OCI-LY3 (cell line): Measurements from ENCODE around the gene DIPK1A.

Experiments used
- EZH2phosphoT487 ChIP-seq: fragments of 200-600 bp; shearing (Covaris generic); IDR thresholded peaks from 2 replicates; pipeline ENCODE4 v1.6.1; 2018; ENCODE audit warnings: antibody characterized with exemption, mixed run types, low read depth
- TF ChIP-seq, protein P1 (sequence below): fragments of 200-600, 300-600 bp; sonication (generic); IDR thresholded peaks from 2 replicates; pipeline ENCODE4 v1.5.1; 2014; ENCODE audit warnings: antibody characterized with exemption, low read length, low read depth

DNA sequence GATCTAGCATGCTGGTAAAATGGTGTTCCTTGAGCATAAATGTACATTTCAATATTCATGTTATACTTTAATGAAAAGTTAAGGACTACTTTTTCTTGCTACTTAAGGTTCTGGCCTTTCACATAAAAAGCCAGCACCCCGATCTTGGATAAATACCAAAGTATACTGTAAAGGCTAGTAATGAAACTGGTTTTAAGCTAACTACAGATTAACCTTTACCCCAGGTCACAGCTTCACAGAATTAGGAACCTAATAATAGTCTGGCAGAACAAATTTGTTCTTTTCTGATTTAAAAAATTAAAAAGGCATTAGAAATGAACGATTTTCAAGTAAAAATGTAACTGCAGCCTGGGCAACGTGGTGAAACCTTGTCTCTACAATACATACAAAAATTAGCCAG, 23.5 kb downstream of the DIPK1A start:
- TF ChIP-seq, protein P1, sequence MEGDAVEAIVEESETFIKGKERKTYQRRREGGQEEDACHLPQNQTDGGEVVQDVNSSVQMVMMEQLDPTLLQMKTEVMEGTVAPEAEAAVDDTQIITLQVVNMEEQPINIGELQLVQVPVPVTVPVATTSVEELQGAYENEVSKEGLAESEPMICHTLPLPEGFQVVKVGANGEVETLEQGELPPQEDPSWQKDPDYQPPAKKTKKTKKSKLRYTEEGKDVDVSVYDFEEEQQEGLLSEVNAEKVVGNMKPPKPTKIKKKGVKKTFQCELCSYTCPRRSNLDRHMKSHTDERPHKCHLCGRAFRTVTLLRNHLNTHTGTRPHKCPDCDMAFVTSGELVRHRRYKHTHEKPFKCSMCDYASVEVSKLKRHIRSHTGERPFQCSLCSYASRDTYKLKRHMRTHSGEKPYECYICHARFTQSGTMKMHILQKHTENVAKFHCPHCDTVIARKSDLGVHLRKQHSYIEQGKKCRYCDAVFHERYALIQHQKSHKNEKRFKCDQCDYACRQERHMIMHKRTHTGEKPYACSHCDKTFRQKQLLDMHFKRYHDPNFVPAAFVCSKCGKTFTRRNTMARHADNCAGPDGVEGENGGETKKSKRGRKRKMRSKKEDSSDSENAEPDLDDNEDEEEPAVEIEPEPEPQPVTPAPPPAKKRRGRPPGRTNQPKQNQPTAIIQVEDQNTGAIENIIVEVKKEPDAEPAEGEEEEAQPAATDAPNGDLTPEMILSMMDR: no peak
- TF ChIP-seq EZH2phosphoT487: no peak
